Body of pancreas (tissue), 4 donors: ENCODE measurements around the gene CFAP46. TPM values are rescaled to one million over a fixed set of nuclear protein-coding genes. Genes with fewer than 3 reads are reported as not detected.
"Not testable (repeated sequence)": the region's sequence is repeated elsewhere in the genome, so short reads cannot be mapped to it uniquely, and the experiment has no call there.

Source experiments
- ATAC-seq: fragments of 150-250 bp; one replicate; pipeline ENCODE4 v1.9.1; 2016
- DNase-seq, 4 donors: peaks; one replicate each; pipeline ENCODE4 v3.0.0-alpha.2; 2019
- H3K27ac ChIP-seq, 4 donors: fragments of 200-600 bp; sonication (generic); 1 replicate in 3 of 4; 2 replicates in 1 of 4; pipeline versions ENCODE4 v1.5.1 to v1.6.1; 2016 to 2019; ENCODE audit warnings: mild to moderate bottlenecking in 1 of 4, mixed read lengths in 1 of 4, moderate library complexity in 1 of 4
- H3K27me3 ChIP-seq, 2 donors: fragments of 200-600 bp; sonication (generic); one replicate each; pipeline ENCODE4 v1.6.0; 2016; ENCODE audit warnings: mild to moderate bottlenecking in 1 of 2
- H3K36me3 ChIP-seq, 2 donors: fragments of 200-600 bp; sonication (generic); replicated peaks in 1 of 2; 2 replicates each; pipeline ENCODE4 v1.5.1; 2016; ENCODE audit warnings: low read depth in 2 of 2; ENCODE audit not compliant: insufficient read depth in 1 of 2
- H3K4me1 ChIP-seq: fragments of 200-600 bp; sonication (generic); one replicate; pipeline ENCODE4 v1.6.0; 2016
- H3K4me3 ChIP-seq, 2 donors: fragments of 200-600 bp; sonication (generic); 1 replicate in 1 of 2; 2 replicates in 1 of 2; pipeline ENCODE4 v1.5.1; 2016 to 2019
- H3K9me3 ChIP-seq, 3 donors: fragments of 200-600 bp; sonication (generic); 1 replicate in 2 of 3; 2 replicates in 1 of 3; pipeline ENCODE4 v1.5.1; 2016
- CTCF ChIP-seq, 7 experiments: fragments of 450-650 bp in 4 of 7; fragments of 200-600 bp in 3 of 7; sonication (generic) in 3 of 7; IDR thresholded peaks; one replicate each; pipeline ENCODE4 v1.5.1; 2016 to 2019; ENCODE audit warnings: antibody characterized with exemption in 7 of 7
- POLR2A ChIP-seq, 3 donors: fragments of 450-650 bp; IDR thresholded peaks; one replicate each; pipeline ENCODE4 v1.6.1; 2016; ENCODE audit warnings: antibody characterized with exemption in 3 of 3, mild to moderate bottlenecking in 2 of 3
- WGBS, 2 donors: methylation state at CpG; one replicate each; pipeline ENCODE4 v1.1.5; 2017; 5-methylcytosine and 5-hydroxymethylcytosine counted together
- intact Hi-C: fragments of 100-400 bp; cut with DNase I; formaldehyde crosslinking; loops from one replicate; pipeline ENCODE4 v1.15.1; 2023
- total RNA-seq, 2 donors: library from RNA; depleted of rRNA; stranded (reverse); fragments of >200 nt; gene quantifications; one replicate each; pipeline ENCODE4 v1.1.0, GENCODE V29; 2016

CFAP46 gene
- total RNA-seq, 2 donors from 2014 or later = 0.33 to 0.52 TPM

- no peak for TF ChIP-seq POLR2A (IDR thresholded peaks at IDR 0.05)
- TF ChIP-seq CTCF (IDR thresholded peaks at IDR 0.05) = no peak
- ATAC-seq (no peak), DNase-seq (no peak)
- Histone ChIP-seq H3K27me3 (peaks cover 0 to 5% of the 10 kb centered on the region in 2 donors), H3K27ac (no peak overlapping the region), H3K4me3 (no peak overlapping the region), H3K36me3 (no peaks in the 10 kb centered on the region), H3K4me1 (peaks cover 9% of the 10 kb centered on the region), H3K9me3 (peaks cover 0 to 14% (median 0%) of the 10 kb centered on the region in 3 donors)
- WGBS, 2 donors = 66 to 71% methylated on average over 4 to 23 of the region's 27 CpGs
- intact Hi-C loops = no loop called here
Measured at GRCh38 chr10:132846631-132847415, 95.5 kb downstream of the CFAP46 start.

DNA sequence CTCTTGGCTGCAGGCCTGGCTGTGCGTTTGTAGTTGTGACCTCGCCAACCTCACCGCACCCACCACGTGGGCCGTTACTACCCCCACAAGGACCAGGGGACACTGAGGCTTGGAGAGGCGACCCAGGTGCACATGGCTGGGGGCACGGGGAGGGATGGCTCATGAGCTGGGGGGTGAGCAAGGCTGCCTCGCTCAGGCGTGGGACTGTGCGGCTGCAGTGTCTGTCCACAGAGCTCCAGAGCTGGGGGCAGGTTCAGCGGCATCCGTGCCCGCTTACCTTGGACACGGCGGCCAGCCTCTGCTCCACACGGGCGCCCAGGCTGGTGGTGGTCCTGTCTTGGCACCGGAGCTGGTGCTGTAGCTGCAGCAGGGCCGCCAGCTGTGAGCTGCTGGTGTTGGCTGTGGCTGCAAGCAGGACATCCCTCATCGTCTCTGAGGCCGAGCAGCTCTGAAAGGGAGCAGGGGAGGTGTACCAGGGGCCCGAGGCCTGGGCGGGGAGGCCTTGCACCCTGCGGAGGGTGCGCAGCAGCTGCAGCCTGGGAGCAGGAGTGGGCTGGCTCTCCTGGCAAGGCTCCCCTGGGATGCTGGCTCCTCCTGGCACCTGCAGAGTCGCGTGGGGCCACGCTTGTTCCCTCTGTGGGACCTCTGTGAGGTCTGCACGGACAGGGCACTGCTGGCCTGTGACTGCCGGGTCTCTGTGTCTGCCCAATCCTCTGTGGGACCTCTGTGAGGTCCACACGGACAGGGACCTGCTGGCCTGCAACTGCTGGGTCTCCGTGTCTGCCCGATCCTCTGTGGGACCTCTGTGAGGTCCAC lies 96.4 kb downstream of the CFAP46 start:
- Histone ChIP-seq H3K4me1 (peaks cover 9% of the 10 kb centered on the region), H3K4me3 (no peak overlapping the region), H3K27ac (no peak overlapping the region), H3K36me3 (no peaks in the 10 kb centered on the region), H3K9me3 (peaks cover 0 to 19% (median 0%) of the 10 kb centered on the region in 3 donors), H3K27me3 (peaks cover 0 to 5% of the 10 kb centered on the region in 2 donors)
- no peak for DNase-seq
- 70% methylated on average over 32 of the region's 33 CpGs; no CpG with 5 or more reads in 1 of the 2 donors for WGBS, 2 donors
- intact Hi-C loops = no loop called here
- no peak for ATAC-seq
- no peak for TF ChIP-seq CTCF (IDR thresholded peaks at IDR 0.05)
- no peak for TF ChIP-seq POLR2A (IDR thresholded peaks at IDR 0.05)

DNA sequence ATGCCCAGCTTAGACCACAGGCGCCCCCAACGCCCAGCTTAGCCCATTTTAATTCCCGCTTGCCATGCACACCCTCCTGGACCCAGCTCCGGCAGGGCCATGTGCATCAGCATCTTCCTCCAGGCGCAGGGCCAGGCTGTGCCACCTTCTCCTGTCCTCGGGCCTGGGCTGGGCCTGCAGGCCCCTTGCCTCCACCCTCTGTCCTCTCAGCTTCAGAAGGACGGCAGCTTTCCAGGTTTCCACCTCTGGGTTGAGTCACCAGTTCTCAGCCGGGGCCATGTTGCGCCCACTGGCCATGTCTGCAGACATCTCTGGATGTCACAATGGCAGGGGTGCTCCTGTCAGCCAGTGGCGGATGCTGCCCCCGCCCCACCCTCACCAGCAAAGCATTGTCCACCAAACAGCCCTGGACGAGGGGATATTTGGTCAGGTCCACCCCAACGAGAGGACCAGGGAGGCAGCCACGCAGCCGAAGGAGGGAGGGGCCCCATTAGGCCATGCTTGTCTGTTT lies 97.3 kb downstream of the CFAP46 start:
- Histone ChIP-seq H3K36me3 (no peaks in the 10 kb centered on the region), H3K4me1 (peaks cover 9% of the 10 kb centered on the region), H3K27me3 (peaks cover 0 to 5% of the 10 kb centered on the region in 2 donors), H3K9me3 (peaks cover 0 to 19% (median 0%) of the 10 kb centered on the region in 3 donors), H3K4me3 (no peak overlapping the region), H3K27ac (no peak overlapping the region)
- WGBS, 2 donors = 63 to 71% methylated on average over 10 to 15 of the region's 15 CpGs
- no peak for ATAC-seq
- TF ChIP-seq CTCF (IDR thresholded peaks at IDR 0.05) = no peak
- no peak for TF ChIP-seq POLR2A (IDR thresholded peaks at IDR 0.05)
- DNase-seq = no peak
- intact Hi-C loops = no loop called here

GRCh38 chr10:132844069-132844809 lies 98.1 kb downstream of the CFAP46 start:
- no peak overlapping the region for H3K4me3 ChIP-seq
- TF ChIP-seq POLR2A (IDR thresholded peaks at IDR 0.05) (no peak), CTCF (IDR thresholded peaks at IDR 0.05) (no peak)
- H3K27me3 ChIP-seq = peaks cover 0 to 5% of the 10 kb centered on the region in 2 donors
- peaks cover 0 to 19% (median 0%) of the 10 kb centered on the region in 3 donors for H3K9me3 ChIP-seq
- no peak for ATAC-seq
- DNase-seq = no peak
- intact Hi-C loops = no loop called here
- H3K27ac ChIP-seq = no peak overlapping the region
- peaks cover 9% of the 10 kb centered on the region for H3K4me1 ChIP-seq
- no peaks in the 10 kb centered on the region for H3K36me3 ChIP-seq
- 68 to 69% methylated on average over 14 to 19 of the region's 20 CpGs for WGBS, 2 donors

GRCh38 chr10:132843276-132843675 lies 99.1 kb downstream of the CFAP46 start:
- H3K27ac ChIP-seq, H3K36me3 ChIP-seq, H3K4me1 ChIP-seq, intact Hi-C loops, H3K4me3 ChIP-seq, DNase-seq, ATAC-seq, H3K27me3 ChIP-seq: not testable (repeated sequence)
- WGBS, 2 donors = 79 to 100% methylated on average over 1 to 6 of the region's 10 CpGs
- peaks cover 0 to 19% (median 0%) of the 10 kb centered on the region in 3 donors for H3K9me3 ChIP-seq
